ENCODE data around the gene SH2D6. TPM values are rescaled to one million over a fixed set of nuclear protein-coding genes. Genes with fewer than 3 reads are reported as not detected.
A peak's percentile ranks its signal among the peaks of the same experiment; 100 is the strongest.

Gene SH2D6
- total and polyA plus RNA-seq, 9 of the 15 experiments (the other 6 are each of a cell fraction or from before 2014, with no cell fraction given) = 0.07 to 0.76 (median 0.33) TPM; not detected in 2

GRCh38 chr2:85437488-85438200 lies 19.1 kb downstream of the SH2D6 start (continued):
- TF ChIP-seq YY1 (IDR thresholded peaks at IDR 0.05; ENCODE audit: borderline replicate concordance in 1 of 3, control insufficient read depth in 1 of 3, extremely low read depth in 1 of 3, insufficient read depth in 3 of 3, insufficient read length in 1 of 3, insufficient replicate concordance in 2 of 3, low read depth in 1 of 3, low read length in 2 of 3) = no peak
- TF ChIP-seq THRAP3 (IDR thresholded peaks at IDR 0.05; ENCODE audit: borderline replicate concordance) = no peak
- TF ChIP-seq ZNF133 (CRISPR knock-in tag; IDR thresholded peaks at IDR 0.05) = no peak
- TF ChIP-seq MYC (IDR thresholded peaks at IDR 0.05; ENCODE audit: low read depth, low read length) = peak; percentile 94
- no peak for TF ChIP-seq MYC (CRISPR knock-in tag; IDR thresholded peaks at IDR 0.05; ENCODE audit: borderline replicate concordance, low read depth)
- TF ChIP-seq, protein P1, sequence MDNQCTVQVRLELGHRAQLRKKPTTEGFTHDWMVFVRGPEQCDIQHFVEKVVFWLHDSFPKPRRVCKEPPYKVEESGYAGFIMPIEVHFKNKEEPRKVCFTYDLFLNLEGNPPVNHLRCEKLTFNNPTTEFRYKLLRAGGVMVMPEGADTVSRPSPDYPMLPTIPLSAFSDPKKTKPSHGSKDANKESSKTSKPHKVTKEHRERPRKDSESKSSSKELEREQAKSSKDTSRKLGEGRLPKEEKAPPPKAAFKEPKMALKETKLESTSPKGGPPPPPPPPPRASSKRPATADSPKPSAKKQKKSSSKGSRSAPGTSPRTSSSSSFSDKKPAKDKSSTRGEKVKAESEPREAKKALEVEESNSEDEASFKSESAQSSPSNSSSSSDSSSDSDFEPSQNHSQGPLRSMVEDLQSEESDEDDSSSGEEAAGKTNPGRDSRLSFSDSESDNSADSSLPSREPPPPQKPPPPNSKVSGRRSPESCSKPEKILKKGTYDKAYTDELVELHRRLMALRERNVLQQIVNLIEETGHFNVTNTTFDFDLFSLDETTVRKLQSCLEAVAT (IDR thresholded peaks at IDR 0.05) = no peak
- peak in 1 of 2 experiments; percentile 51; a peak in 1 of 4 replicates for TF ChIP-seq SIN3A (IDR thresholded peaks at IDR 0.05; ENCODE audit: borderline replicate concordance in 2 of 2, control insufficient read depth in 1 of 2, low read depth in 2 of 2, low read length in 2 of 2)
- TF ChIP-seq, protein P2, sequence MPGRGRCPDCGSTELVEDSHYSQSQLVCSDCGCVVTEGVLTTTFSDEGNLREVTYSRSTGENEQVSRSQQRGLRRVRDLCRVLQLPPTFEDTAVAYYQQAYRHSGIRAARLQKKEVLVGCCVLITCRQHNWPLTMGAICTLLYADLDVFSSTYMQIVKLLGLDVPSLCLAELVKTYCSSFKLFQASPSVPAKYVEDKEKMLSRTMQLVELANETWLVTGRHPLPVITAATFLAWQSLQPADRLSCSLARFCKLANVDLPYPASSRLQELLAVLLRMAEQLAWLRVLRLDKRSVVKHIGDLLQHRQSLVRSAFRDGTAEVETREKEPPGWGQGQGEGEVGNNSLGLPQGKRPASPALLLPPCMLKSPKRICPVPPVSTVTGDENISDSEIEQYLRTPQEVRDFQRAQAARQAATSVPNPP (IDR thresholded peaks at IDR 0.05; ENCODE audit: borderline replicate concordance, insufficient read depth, insufficient read length) = no peak
- no peak; the same call in 1 of the 2 replicates for TF ChIP-seq ATF7 (IDR thresholded peaks at IDR 0.05)
- TF ChIP-seq NR2C2 (CRISPR knock-in tag; IDR thresholded peaks at IDR 0.05) = no peak
- TF ChIP-seq NR2C2 (tag; IDR thresholded peaks at IDR 0.05) = peak; percentile 63; the same call in 1 of the 2 replicates
- TF ChIP-seq FOXK1 (CRISPR knock-in tag; IDR thresholded peaks at IDR 0.05; ENCODE audit: borderline replicate concordance) = no peak
- TF ChIP-seq TBP (optimal IDR thresholded peaks at IDR 0.05; ENCODE audit: low read depth, low read length) = peak; percentile 20
- no peak for TF ChIP-seq ZNF561 (CRISPR knock-in tag; conservative IDR thresholded peaks at IDR 0.05)
- no peak for TF ChIP-seq DNMT1 (IDR thresholded peaks at IDR 0.05)
- TF ChIP-seq BRD4 (IDR thresholded peaks at IDR 0.05) = no peak
- no peak for TF ChIP-seq ESRRB (CRISPR knock-in tag; IDR thresholded peaks at IDR 0.05; ENCODE audit: borderline replicate concordance)
- TF ChIP-seq POLR2AphosphoS2 (IDR thresholded peaks at IDR 0.05; ENCODE audit: low read length) = no peak
- TF ChIP-seq, protein P3, sequence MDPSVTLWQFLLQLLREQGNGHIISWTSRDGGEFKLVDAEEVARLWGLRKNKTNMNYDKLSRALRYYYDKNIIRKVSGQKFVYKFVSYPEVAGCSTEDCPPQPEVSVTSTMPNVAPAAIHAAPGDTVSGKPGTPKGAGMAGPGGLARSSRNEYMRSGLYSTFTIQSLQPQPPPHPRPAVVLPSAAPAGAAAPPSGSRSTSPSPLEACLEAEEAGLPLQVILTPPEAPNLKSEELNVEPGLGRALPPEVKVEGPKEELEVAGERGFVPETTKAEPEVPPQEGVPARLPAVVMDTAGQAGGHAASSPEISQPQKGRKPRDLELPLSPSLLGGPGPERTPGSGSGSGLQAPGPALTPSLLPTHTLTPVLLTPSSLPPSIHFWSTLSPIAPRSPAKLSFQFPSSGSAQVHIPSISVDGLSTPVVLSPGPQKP (CRISPR knock-in tag; IDR thresholded peaks at IDR 0.05) = no peak
- no peak for TF ChIP-seq GATAD2A (IDR thresholded peaks at IDR 0.05)

Measured in K562 (cell line).